ENCODE results near the gene TULP4.

The TULP4 gene

GRCh38 chr6:158485431-158485830 lies 173.2 kb downstream of the TULP4 start:
- Histone ChIP-seq H3K36me3 (ENCODE audit: control insufficient read depth in 2 of 2, insufficient read depth in 1 of 2, low read length in 2 of 2) (peaks cover 0 to 51% of the 10 kb centered on the region in 2 experiments; a peak in 2 of 3 replicates), H3K4me1 (ENCODE audit: control insufficient read depth, insufficient read depth, low read length) (peaks cover 8% of the 10 kb centered on the region; the same call in 1 of the 2 replicates), H3K9me3 (ENCODE audit: control insufficient read depth, insufficient read depth, low read depth, low read length) (no peaks in the 10 kb centered on the region), H3K4me3 (ENCODE audit: low read depth, low read length) (no peak overlapping the region), H3K27ac (ENCODE audit: extremely low read depth, low read depth, low read length) (no peak overlapping the region)
- ChIA-PET CTCF (no interaction called here), POLR2A (no interaction called here)
- no peak for TF ChIP-seq ZNF2 (tag by site-specific recombination; IDR thresholded peaks at IDR 0.05)
- no peak for TF ChIP-seq KLF17 (tag by site-specific recombination; IDR thresholded peaks at IDR 0.05)
- TF ChIP-seq SETDB1 (IDR thresholded peaks at IDR 0.05; ENCODE audit: insufficient read length, low read length) = no peak
- no peak for TF ChIP-seq BCL6B (tag by site-specific recombination; IDR thresholded peaks at IDR 0.05)
- no peak for TF ChIP-seq ZNF660 (tag by site-specific recombination; IDR thresholded peaks at IDR 0.05)
- TF ChIP-seq ZNF561 (tag by site-specific recombination; IDR thresholded peaks at IDR 0.05; ENCODE audit: borderline replicate concordance) = no peak
- no peak for TF ChIP-seq ZNF404 (tag by site-specific recombination; IDR thresholded peaks at IDR 0.05)
- TF ChIP-seq IKZF3 (tag by site-specific recombination; IDR thresholded peaks at IDR 0.05) = no peak

- TF ChIP-seq HIC1 (tag by site-specific recombination; IDR thresholded peaks at IDR 0.05) = no peak
- no peak for TF ChIP-seq BCL11B (tag by site-specific recombination; IDR thresholded peaks at IDR 0.05; ENCODE audit: low read depth)
- no peak for TF ChIP-seq ZNF394 (tag by site-specific recombination; IDR thresholded peaks at IDR 0.05; ENCODE audit: borderline replicate concordance)
- no peak for TF ChIP-seq ZNF521 (tag by site-specific recombination; IDR thresholded peaks at IDR 0.05)
- no peak for TF ChIP-seq ZNF76 (tag by site-specific recombination; IDR thresholded peaks at IDR 0.05; ENCODE audit: borderline replicate concordance, low read depth)
- TF ChIP-seq ZNF449 (tag by site-specific recombination; IDR thresholded peaks at IDR 0.05) = no peak
- no peak for TF ChIP-seq ZNF10 (tag by site-specific recombination; IDR thresholded peaks at IDR 0.05)
- TF ChIP-seq ZNF362 (tag by site-specific recombination; IDR thresholded peaks at IDR 0.05) = no peak
- no peak for TF ChIP-seq ZNF548 (tag by site-specific recombination; IDR thresholded peaks at IDR 0.05)
- TF ChIP-seq ZNF513 (tag by site-specific recombination; IDR thresholded peaks at IDR 0.05) = no peak
- no peak for TF ChIP-seq ZNF473 (tag by site-specific recombination; IDR thresholded peaks at IDR 0.05)
- no peaks in the 10 kb centered on the region for H3K4me1 ChIP-seq (ENCODE audit: control insufficient read depth, insufficient read depth, low read length)
- no peak overlapping the region for H3K4me3 ChIP-seq (ENCODE audit: low read depth, low read length)
- H3K9me3 ChIP-seq (ENCODE audit: control insufficient read depth, insufficient read depth, low read depth, low read length) = no peaks in the 10 kb centered on the region
- peaks cover 0 to 34% of the 10 kb centered on the region in 2 experiments; a peak in 2 of 3 replicates for H3K36me3 ChIP-seq (ENCODE audit: control insufficient read depth in 2 of 2, insufficient read depth in 1 of 2, low read length in 2 of 2)
- ChIA-PET CTCF (no interaction called here), POLR2A (no interaction called here)
- H3K27ac ChIP-seq (ENCODE audit: extremely low read depth, low read depth, low read length) = no peak overlapping the region
These were observed 175.2 kb downstream of the TULP4 start for GRCh38 chr6:158487495-158487894.

Data from HEK293 (cell line).